ENCODE results near the gene BTBD16. TPM values are rescaled to one million over a fixed set of nuclear protein-coding genes. Genes with fewer than 3 reads are reported as not detected.

Gene BTBD16
- total and polyA plus RNA-seq, 2 of the 13 experiments (the other 11 are each of a cell fraction or from before 2014, with no cell fraction given), result 5.0 to 11.9 TPM

DNA sequence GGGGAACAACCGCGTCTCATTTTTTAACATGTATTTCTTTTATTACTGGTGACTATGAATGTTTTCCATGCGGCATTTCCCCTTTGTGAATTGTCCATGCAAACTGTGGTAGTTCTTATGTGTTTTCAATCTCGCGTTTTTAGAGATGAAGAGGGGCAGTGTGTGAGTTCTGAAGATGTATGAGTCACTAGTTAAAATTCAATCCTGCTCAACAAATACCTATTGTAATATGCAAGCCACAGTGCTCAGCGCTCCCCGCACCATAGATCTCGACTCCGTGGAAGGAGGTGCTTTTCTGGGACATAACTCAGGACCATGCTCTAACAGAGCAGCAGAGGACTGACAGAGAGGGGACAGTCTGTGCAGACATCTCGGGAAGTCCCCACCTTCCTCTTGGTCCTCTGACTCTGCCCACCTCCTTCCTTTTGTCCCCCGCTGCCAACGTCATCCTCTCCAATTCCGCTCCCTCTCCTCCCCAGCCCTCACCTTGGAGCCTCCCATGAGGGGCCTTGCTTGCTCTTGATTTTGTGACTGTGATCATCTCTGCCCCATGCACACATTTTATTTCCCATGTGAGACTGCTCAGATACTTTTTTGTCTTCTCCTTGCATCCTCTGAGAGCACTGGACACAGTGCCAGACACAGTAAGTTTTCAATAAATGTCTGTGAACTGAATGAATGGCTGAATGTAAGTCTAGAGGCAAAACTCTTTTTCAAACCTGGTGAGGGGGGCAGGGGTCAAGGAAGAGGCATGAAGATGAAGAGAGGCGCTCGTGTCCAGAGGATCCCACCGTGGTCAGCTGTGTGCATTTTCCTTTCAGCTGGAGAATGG, 60.7 kb downstream of the BTBD16 start (continued):
- TF ChIP-seq, protein P1, sequence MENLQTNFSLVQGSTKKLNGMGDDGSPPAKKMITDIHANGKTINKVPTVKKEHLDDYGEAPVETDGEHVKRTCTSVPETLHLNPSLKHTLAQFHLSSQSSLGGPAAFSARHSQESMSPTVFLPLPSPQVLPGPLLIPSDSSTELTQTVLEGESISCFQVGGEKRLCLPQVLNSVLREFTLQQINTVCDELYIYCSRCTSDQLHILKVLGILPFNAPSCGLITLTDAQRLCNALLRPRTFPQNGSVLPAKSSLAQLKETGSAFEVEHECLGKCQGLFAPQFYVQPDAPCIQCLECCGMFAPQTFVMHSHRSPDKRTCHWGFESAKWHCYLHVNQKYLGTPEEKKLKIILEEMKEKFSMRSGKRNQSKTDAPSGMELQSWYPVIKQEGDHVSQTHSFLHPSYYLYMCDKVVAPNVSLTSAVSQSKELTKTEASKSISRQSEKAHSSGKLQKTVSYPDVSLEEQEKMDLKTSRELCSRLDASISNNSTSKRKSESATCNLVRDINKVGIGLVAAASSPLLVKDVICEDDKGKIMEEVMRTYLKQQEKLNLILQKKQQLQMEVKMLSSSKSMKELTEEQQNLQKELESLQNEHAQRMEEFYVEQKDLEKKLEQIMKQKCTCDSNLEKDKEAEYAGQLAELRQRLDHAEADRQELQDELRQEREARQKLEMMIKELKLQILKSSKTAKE (CRISPR knock-in tag; IDR thresholded peaks at IDR 0.05; ENCODE audit: borderline replicate concordance), result peak; percentile 38; the same call in 1 of the 2 replicates
- TF ChIP-seq ZFP36 (IDR thresholded peaks at IDR 0.05; ENCODE audit: borderline replicate concordance, low read depth, low read length, partially characterized antibody), result no peak
- TF ChIP-seq ZNF75D (CRISPR knock-in tag; IDR thresholded peaks at IDR 0.05; ENCODE audit: borderline replicate concordance), result no peak
- TF ChIP-seq IKZF5 (CRISPR knock-in tag; IDR thresholded peaks at IDR 0.05), result peak; percentile 22; the same call in 1 of the 2 replicates
- TF ChIP-seq RELA (CRISPR knock-in tag; IDR thresholded peaks at IDR 0.05), result peak; percentile 88; the same call in 1 of the 2 replicates
- peak; percentile 56 for TF ChIP-seq KAT8 (CRISPR knock-in tag; IDR thresholded peaks at IDR 0.05)
- no peak for TF ChIP-seq IRX3 (CRISPR knock-in tag; IDR thresholded peaks at IDR 0.05; ENCODE audit: borderline replicate concordance, low read depth)
- TF ChIP-seq ZNF205 (CRISPR knock-in tag; IDR thresholded peaks at IDR 0.05), result peak; percentile 76; the same call in 1 of the 2 replicates
- TF ChIP-seq, protein P2, sequence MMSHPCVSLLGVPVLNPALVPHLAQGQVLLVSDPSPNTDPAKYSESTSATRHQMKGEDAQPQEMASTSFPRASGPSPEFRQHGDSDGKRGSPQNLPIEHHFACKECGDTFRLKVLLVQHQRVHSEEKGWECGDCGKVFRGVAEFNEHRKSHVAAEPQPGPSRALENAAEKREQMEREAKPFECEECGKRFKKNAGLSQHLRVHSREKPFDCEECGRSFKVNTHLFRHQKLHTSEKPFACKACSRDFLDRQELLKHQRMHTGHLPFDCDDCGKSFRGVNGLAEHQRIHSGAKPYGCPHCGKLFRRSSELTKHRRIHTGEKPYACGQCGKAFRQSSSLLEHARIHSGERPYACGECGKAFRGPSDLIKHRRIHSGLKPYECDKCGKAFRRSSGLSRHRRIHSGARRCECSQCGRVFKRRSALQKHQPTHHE (CRISPR knock-in tag; IDR thresholded peaks at IDR 0.05; ENCODE audit: borderline replicate concordance), result 0 out of 2 replicates have a peak, but pooled peaks have one; percentile 36
- peak; percentile 44; the same call in 1 of the 2 replicates for TF ChIP-seq BRD4 (CRISPR knock-in tag; IDR thresholded peaks at IDR 0.05)
- TF ChIP-seq NCOA2 (CRISPR knock-in tag; IDR thresholded peaks at IDR 0.05), result peak; percentile 58
- peak; percentile 53; the same call in 1 of the 2 replicates for TF ChIP-seq NR2F2 (IDR thresholded peaks at IDR 0.05; ENCODE audit: borderline replicate concordance, low read depth)
- no peak for TF ChIP-seq MIER3 (CRISPR knock-in tag; IDR thresholded peaks at IDR 0.05; ENCODE audit: borderline replicate concordance)
- TF ChIP-seq TBP (CRISPR knock-in tag; IDR thresholded peaks at IDR 0.05), result no peak
- TF ChIP-seq PATZ1 (CRISPR knock-in tag; IDR thresholded peaks at IDR 0.05), result peak; percentile 51
- no peak for TF ChIP-seq ZNF83 (CRISPR knock-in tag; IDR thresholded peaks at IDR 0.05; ENCODE audit: borderline replicate concordance)
- TF ChIP-seq ZSCAN25 (CRISPR knock-in tag; IDR thresholded peaks at IDR 0.05), result no peak
- 0 out of 2 replicates have a peak, but pooled peaks have one; percentile 25 for TF ChIP-seq ZNF749 (CRISPR knock-in tag; IDR thresholded peaks at IDR 0.05; ENCODE audit: borderline replicate concordance)
- TF ChIP-seq KDM2A (CRISPR knock-in tag; IDR thresholded peaks at IDR 0.05; ENCODE audit: borderline replicate concordance, low read depth), result peak; percentile 43; the same call in 1 of the 2 replicates
- TF ChIP-seq ZNF543 (CRISPR knock-in tag; IDR thresholded peaks at IDR 0.05), result 0 out of 2 replicates have a peak, but pooled peaks have one; percentile 35
- TF ChIP-seq ZSCAN31 (CRISPR knock-in tag; IDR thresholded peaks at IDR 0.05; ENCODE audit: low read depth), result 0 out of 2 replicates have a peak, but pooled peaks have one; percentile 21
- peak; percentile 68; the same call in 1 of the 2 replicates for TF ChIP-seq ATF3 (CRISPR knock-in tag; IDR thresholded peaks at IDR 0.05)

All from HepG2 (cell line).